ENCODE measurements around the gene NMRK2. TPM values are rescaled to one million over a fixed set of nuclear protein-coding genes. Genes with fewer than 3 reads are reported as not detected.
"Not testable (repeated sequence)": the region's sequence is repeated elsewhere in the genome, so short reads cannot be mapped to it uniquely, and the experiment has no call there.

NMRK2 gene
- total RNA-seq = 0.32 TPM in 1 of 2 replicates, not detected in the other
- 0.95 TPM in 1 of 2 replicates, not detected in the other for polyA plus RNA-seq

GRCh38 chr19:3932931-3933810 lies at the start of gene NMRK2:
Gene NMRK2, plus strand, starts transcription at chr19:3933069. Its CDS starts 603 bp downstream, at chr19:3933672.
- DNase-seq (ENCODE audit: low spot score) = peak; percentile 51
- no peaks in the 10 kb centered on the region for H3K79me2 ChIP-seq
- H3K9me3 ChIP-seq (ENCODE audit: low read depth) = no peaks in the 10 kb centered on the region
- no peaks in the 10 kb centered on the region for H4K20me1 ChIP-seq (ENCODE audit: insufficient read depth, poor library complexity, severe bottlenecking)
- H3K9me2 ChIP-seq (replicated peaks; ENCODE audit: insufficient read depth) = no peaks in the 10 kb centered on the region
- H3K4me3 ChIP-seq = no peak within 1 kb of the TSS
- no peaks in the 10 kb centered on the region for H3K36me3 ChIP-seq (replicated peaks; ENCODE audit: insufficient read depth, low read depth)
- H3K4me1 ChIP-seq (ENCODE audit: insufficient read depth) = no peaks in the 10 kb centered on the region
- peak within 1 kb of the TSS; percentile 68 for H3K4me2 ChIP-seq
- TF ChIP-seq EZH2phosphoT487 (IDR thresholded peaks at IDR 0.05; ENCODE audit: low read depth, severe bottlenecking, unreplicated experiment) (peak; percentile 16), EZH2 (IDR thresholded peaks at IDR 0.05; ENCODE audit: borderline replicate concordance) (peak; percentile 57), CTCF (IDR thresholded peaks at IDR 0.05; ENCODE audit: poor library complexity) (no peak)
- WGBS (ENCODE audit: low lambda C conversion rate, missing lambda C conversion rate) = 3% methylated on average over 28 of the region's 51 CpGs
- peaks cover 29% of the 10 kb centered on the region for H3K27me3 ChIP-seq
- H2AFZ ChIP-seq = no peak within 1 kb of the TSS
- H3K27ac ChIP-seq = no peak within 1 kb of the TSS

GRCh38 chr19:3890591-3890990 lies 42.3 kb upstream of the NMRK2 start:
- WGBS (ENCODE audit: low lambda C conversion rate, missing lambda C conversion rate) = 84% methylated on average over 17 of the region's 17 CpGs
- Histone ChIP-seq H3K79me2 (no peaks in the 10 kb centered on the region), H3K27me3 (no peaks in the 10 kb centered on the region), H3K4me1 (ENCODE audit: insufficient read depth) (no peaks in the 10 kb centered on the region), H3K9me3 (ENCODE audit: low read depth) (no peaks in the 10 kb centered on the region), H3K4me2 (no peak overlapping the region), H3K27ac (no peak overlapping the region), H3K36me3 (replicated peaks; ENCODE audit: insufficient read depth, low read depth) (no peaks in the 10 kb centered on the region), H3K9me2 (replicated peaks; ENCODE audit: insufficient read depth) (no peaks in the 10 kb centered on the region), H3K4me3 (no peak overlapping the region), H4K20me1 (ENCODE audit: insufficient read depth, poor library complexity, severe bottlenecking) (no peaks in the 10 kb centered on the region), H2AFZ (no peak overlapping the region)
- TF ChIP-seq EZH2phosphoT487 (IDR thresholded peaks at IDR 0.05; ENCODE audit: low read depth, severe bottlenecking, unreplicated experiment) = no peak
- no peak for DNase-seq (ENCODE audit: low spot score)

GRCh38 chr19:3893509-3894179 lies 39.2 kb upstream of the NMRK2 start:
- DNase-seq (ENCODE audit: low spot score) = no peak
- no peaks in the 10 kb centered on the region for H4K20me1 ChIP-seq (ENCODE audit: insufficient read depth, poor library complexity, severe bottlenecking)

GRCh38 chr19:3894959-3895358 lies 37.9 kb upstream of the NMRK2 start:
- not testable (repeated sequence) for H3K36me3 ChIP-seq (replicated peaks; ENCODE audit: insufficient read depth, low read depth); H4K20me1 ChIP-seq (ENCODE audit: insufficient read depth, poor library complexity, severe bottlenecking)
- 90% methylated on average over 5 of the region's 5 CpGs for WGBS (ENCODE audit: low lambda C conversion rate, missing lambda C conversion rate)

More at GRCh38 chr19:3893509-3894179, 39.2 kb upstream of the NMRK2 start:
- no peaks in the 10 kb centered on the region for H3K9me2 ChIP-seq (replicated peaks; ENCODE audit: insufficient read depth)
- no peak overlapping the region for H3K27ac ChIP-seq
- H3K79me2 ChIP-seq = no peaks in the 10 kb centered on the region
- 81% methylated on average over 10 of the region's 12 CpGs for WGBS (ENCODE audit: low lambda C conversion rate, missing lambda C conversion rate)
- no peak for TF ChIP-seq CTCF (IDR thresholded peaks at IDR 0.05; ENCODE audit: poor library complexity)
- no peak for TF ChIP-seq EZH2phosphoT487 (IDR thresholded peaks at IDR 0.05; ENCODE audit: low read depth, severe bottlenecking, unreplicated experiment)
- TF ChIP-seq EZH2 (IDR thresholded peaks at IDR 0.05; ENCODE audit: borderline replicate concordance) = no peak
- H3K27me3 ChIP-seq = no peaks in the 10 kb centered on the region
- H3K9me3 ChIP-seq (ENCODE audit: low read depth) = no peaks in the 10 kb centered on the region
- H2AFZ ChIP-seq = no peak overlapping the region
- H3K4me3 ChIP-seq = no peak overlapping the region
- no peaks in the 10 kb centered on the region for H3K36me3 ChIP-seq (replicated peaks; ENCODE audit: insufficient read depth, low read depth)
- no peaks in the 10 kb centered on the region for H3K4me1 ChIP-seq (ENCODE audit: insufficient read depth)
- no peak overlapping the region for H3K4me2 ChIP-seq

More at GRCh38 chr19:3894959-3895358, 37.9 kb upstream of the NMRK2 start:
- not testable (repeated sequence) for H3K9me3 ChIP-seq (ENCODE audit: low read depth); H2AFZ ChIP-seq; H3K27ac ChIP-seq; H3K79me2 ChIP-seq; H3K27me3 ChIP-seq; H3K9me2 ChIP-seq (replicated peaks; ENCODE audit: insufficient read depth); H3K4me3 ChIP-seq; H3K4me1 ChIP-seq (ENCODE audit: insufficient read depth); DNase-seq (ENCODE audit: low spot score); H3K4me2 ChIP-seq
